Endothelial cell of umbilical vein (primary cell): ENCODE results near the gene EIF2S2. TPM values are rescaled to one million over a fixed set of nuclear protein-coding genes. Genes with fewer than 3 reads are reported as not detected.

Experiments used
- BruUV-seq: library from RNA; stranded (reverse); fragments of 400-500 nt; replicated peaks from 2 replicates; lab custom pipeline; 2021; lab: Mats Ljungman, UMichigan
- CTCF ChIA-PET: fragments of 300-600, 350-600 bp; sonication (Branson Sonifier 250); formaldehyde crosslinking; loops from one replicate; lab custom pipeline; 2021; ENCODE audit warnings: antibody characterized with exemption, inconsistent platforms; lab: Charles Lee
- POLR2A ChIA-PET: fragments of 300-600, 350-600 bp; sonication (Branson Sonifier 250); formaldehyde crosslinking; loops from one replicate; lab custom pipeline; 2021; ENCODE audit warnings: antibody characterized with exemption, inconsistent platforms; lab: Charles Lee
- DNase-seq: peaks from one replicate; pipeline ENCODE4 v3.0.0-alpha.2; 2011; ENCODE audit warnings: low read depth, low spot score
- FAIRE-seq: peaks from 2 replicates; lab custom pipeline; 2011; peaks lifted over from hg19 to GRCh38; lab: Jason Lieb, UNC
- H2AFZ ChIP-seq: 2 replicates; pipeline ENCODE4 v1.6.0; 2012; ENCODE audit warnings: low read depth, low read length, control low read depth, inconsistent platforms
- H3K27ac ChIP-seq: 2 replicates; pipeline ENCODE4 v1.5.1; 2011; ENCODE audit warnings: low read depth, mild to moderate bottlenecking, control low read depth, low read length, moderate library complexity; ENCODE audit not compliant: insufficient read depth
- H3K27me3 ChIP-seq, 2 experiments: 2 replicates each; pipeline versions ENCODE4 v1.6.0 to v1.6.1; 2011; ENCODE audit warnings: low read length in 2 of 2, mixed read lengths in 1 of 2; ENCODE audit not compliant: control insufficient read depth in 2 of 2, insufficient read depth in 2 of 2
- H3K36me3 ChIP-seq, 2 experiments: 2 replicates in 1 of 2; 3 replicates in 1 of 2; pipeline ENCODE4 v1.5.1; 2011; ENCODE audit warnings: low read length in 2 of 2, mild to moderate bottlenecking in 1 of 2, moderate library complexity in 1 of 2; ENCODE audit not compliant: control insufficient read depth in 2 of 2, insufficient read depth in 2 of 2; ENCODE audit errors: extremely low read depth in 1 of 2
- H3K4me1 ChIP-seq: 3 replicates; pipeline ENCODE4 v1.5.1; 2011; ENCODE audit warnings: mild to moderate bottlenecking, low read length; ENCODE audit not compliant: control insufficient read depth, insufficient read depth; ENCODE audit errors: extremely low read depth
- H3K4me2 ChIP-seq: 2 replicates; pipeline ENCODE4 v1.6.1; 2011; ENCODE audit warnings: low read length, control low read depth, mixed read lengths; ENCODE audit not compliant: insufficient read depth
- H3K4me3 ChIP-seq, 3 experiments: fragments of 200-600 bp in 1 of 3; sonication (generic), shearing (Covaris generic) in 1 of 3; replicated peaks in 1 of 3; 2 replicates each; pipeline ENCODE4 v1.5.1; 2011 to 2016; ENCODE audit warnings: control low read depth in 3 of 3, low read length in 3 of 3, mild to moderate bottlenecking in 2 of 3, inconsistent platforms in 1 of 3, low read depth in 1 of 3, moderate library complexity in 1 of 3; ENCODE audit not compliant: insufficient read depth in 1 of 3
- H3K79me2 ChIP-seq: 2 replicates; pipeline ENCODE4 v1.6.0; 2012; ENCODE audit warnings: low read length, inconsistent platforms; ENCODE audit not compliant: control insufficient read depth, insufficient read depth
- H3K9ac ChIP-seq: replicated peaks from 2 replicates; pipeline ENCODE3; 2011; ENCODE audit warnings: low read length, control low read depth; ENCODE audit not compliant: insufficient read depth; ENCODE audit errors: extremely low read depth
- H3K9me1 ChIP-seq: replicated peaks from 3 replicates; pipeline ENCODE4 v1.6.0; 2011; ENCODE audit warnings: mild to moderate bottlenecking, low read length; ENCODE audit not compliant: control insufficient read depth, insufficient read depth; ENCODE audit errors: extremely low read depth
- H3K9me3 ChIP-seq: replicated peaks from 2 replicates; pipeline ENCODE4 v1.5.1; 2012; ENCODE audit warnings: low read length, inconsistent platforms; ENCODE audit not compliant: control insufficient read depth, insufficient read depth
- H4K20me1 ChIP-seq: replicated peaks from 2 replicates; pipeline ENCODE3; 2011; ENCODE audit warnings: mild to moderate bottlenecking, low read length; ENCODE audit not compliant: control insufficient read depth, insufficient read depth; ENCODE audit errors: extremely low read depth
- CTCF ChIP-seq, 2 donors: IDR thresholded peaks; 1 replicate in 1 of 2; 2 replicates in 1 of 2; pipeline ENCODE4 v1.5.1; 2011; ENCODE audit warnings: low read length in 2 of 2, mild to moderate bottlenecking in 2 of 2, moderate library complexity in 2 of 2, control low read depth in 1 of 2, inconsistent platforms in 1 of 2, low read depth in 1 of 2; ENCODE audit not compliant: insufficient read depth in 1 of 2; ENCODE audit errors: extremely low read depth in 1 of 2
- EZH2 ChIP-seq: IDR thresholded peaks from 2 replicates; pipeline ENCODE4 v1.6.1; 2012; ENCODE audit warnings: borderline replicate concordance, low read depth, mild to moderate bottlenecking, moderate library complexity, low read length, inconsistent platforms; ENCODE audit not compliant: severe bottlenecking
- FOS ChIP-seq: IDR thresholded peaks from 2 replicates; pipeline ENCODE4 v1.6.1; 2011; ENCODE audit warnings: mild to moderate bottlenecking, low read length, moderate library complexity, borderline replicate concordance; ENCODE audit not compliant: insufficient read depth
- GATA2 ChIP-seq: IDR thresholded peaks from 2 replicates; pipeline ENCODE4 v1.7.0; 2011; ENCODE audit warnings: low read depth, mild to moderate bottlenecking, moderate library complexity, mixed read lengths, low read length; ENCODE audit not compliant: insufficient read length, insufficient read depth
- JUN ChIP-seq: IDR thresholded peaks from 2 replicates; pipeline ENCODE4 v1.6.1; 2011; ENCODE audit warnings: borderline replicate concordance, low read depth; ENCODE audit not compliant: insufficient read length, insufficient read depth
- MAX ChIP-seq: IDR thresholded peaks from 2 replicates; pipeline ENCODE4 v1.6.1; 2011; ENCODE audit not compliant: insufficient read depth, insufficient read length
- MYC ChIP-seq: IDR thresholded peaks from one replicate; pipeline ENCODE4 v1.6.1; 2011; ENCODE audit warnings: mild to moderate bottlenecking, low read depth, low read length
- POLR2A ChIP-seq: IDR thresholded peaks from 2 replicates; pipeline ENCODE4 v1.6.1; 2012; ENCODE audit warnings: low read depth, mild to moderate bottlenecking, control low read depth, low read length
- POLR2AphosphoS5 ChIP-seq: IDR thresholded peaks from 2 replicates; pipeline ENCODE4 v1.6.1; 2012; ENCODE audit warnings: low read depth, mild to moderate bottlenecking, control low read depth, low read length, moderate library complexity; ENCODE audit not compliant: insufficient read depth
- dilution Hi-C: fragments of 300-500 bp; cut with MboI; formaldehyde crosslinking; loops from one replicate; pipeline ENCODE4 v1.15.0; 2019; ENCODE audit warnings: low sequenced_read_pairs; ENCODE audit not compliant: extremely low pct_ligation_motif_present
- intact Hi-C: fragments of 100-400 bp; cut with micrococcal nuclease; formaldehyde crosslinking; loops from one replicate; pipeline ENCODE4 v1.10.0; 2022
- polyA plus RNA-seq, 4 experiments: library from polyadenylated mRNA; depleted of rRNA in 3 of 4; stranded (reverse) in 3 of 4; unstranded in 1 of 4; fragments of >200 nt; gene quantifications; 2 replicates each; pipeline versions ENCODE4 v1.2.1 to v1.2.3, GENCODE V29; 2011 to 2012; ENCODE audit warnings: missing spikeins in 1 of 4
- total RNA-seq: library from RNA; stranded (reverse); gene quantifications from 2 replicates; pipeline ENCODE4 v1.2.3, GENCODE V29; 2021

EIF2S2 gene
- total and polyA plus RNA-seq, 2 donors (not counting 3 experiments of a cell fraction or from before 2014, with no cell fraction given), result 38.8 to 99.3 TPM

- no TSS peak for BruUV-seq
- DNase-seq (no peak), FAIRE-seq (no peak)
- Histone ChIP-seq H2AFZ (no peak overlapping the region), H3K27me3 (no peaks in the 10 kb centered on the region), H4K20me1 (peaks cover 6% of the 10 kb centered on the region), H3K4me3 (no peak overlapping the region), H3K9me1 (no peaks in the 10 kb centered on the region), H3K4me2 (no peak overlapping the region), H3K9ac (no peak overlapping the region), H3K27ac (no peak overlapping the region), H3K36me3 (peaks cover 30 to 42% of the 10 kb centered on the region in 2 experiments), H3K79me2 (peaks cover 81% of the 10 kb centered on the region), H3K4me1 (peaks cover 3% of the 10 kb centered on the region), H3K9me3 (no peaks in the 10 kb centered on the region)
- no peak for TF ChIP-seq EZH2
- no peak for TF ChIP-seq MYC
- TF ChIP-seq POLR2AphosphoS5, result no peak
- no peak for TF ChIP-seq FOS
- TF ChIP-seq CTCF (IDR thresholded peaks at IDR 0.05; ENCODE audit: extremely low read depth in 1 of 2, insufficient read depth in 1 of 2, low read depth in 1 of 2, low read length in 2 of 2), result no peak
- no peak for TF ChIP-seq JUN
- no peak for TF ChIP-seq POLR2A
- TF ChIP-seq MAX, result no peak
- TF ChIP-seq GATA2, result no peak
- ChIA-PET POLR2A (interaction anchor here (2.3 kb wide), 1 partner anchor 10 kb away, joined by 7 read pairs; the partner anchor contains the start of gene EIF2S2), CTCF (interaction anchor here (1.6 kb wide), 1 partner anchor 239 kb away, joined by 3 read pairs; no protein-coding TSS in a partner anchor)
- dilution Hi-C loops (no loop called here), intact Hi-C loops (no loop called here)
These were observed 9.7 kb downstream of the EIF2S2 start for GRCh38 chr20:34102342-34102741.
